DOHH2 (cell line): ENCODE measurements around the gene C1QB.

Experiments used
- H3F3A ChIP-seq: fragments of 200-600 bp; sonication (generic), shearing (Covaris generic); 2 replicates; pipeline ENCODE4 v1.6.0; 2016; ENCODE audit warnings: antibody characterized with exemption, mild to moderate bottlenecking; ENCODE audit not compliant: control insufficient read depth, insufficient read depth
- H3K27ac ChIP-seq: fragments of 200-600 bp; sonication (generic); 2 replicates; pipeline ENCODE4 v1.5.1; 2014; ENCODE audit warnings: low read depth, mild to moderate bottlenecking, low read length, moderate library complexity
- H3K27me3 ChIP-seq: fragments of 200-600 bp; sonication (generic); 2 replicates; pipeline ENCODE4 v1.6.1; 2014; ENCODE audit warnings: mild to moderate bottlenecking, low read length, mixed read lengths; ENCODE audit not compliant: control insufficient read depth
- H3K36me3 ChIP-seq: fragments of 200-600 bp; sonication (generic); 2 replicates; pipeline ENCODE4 v1.6.1; 2014; ENCODE audit warnings: mild to moderate bottlenecking, low read length, moderate library complexity, mixed read lengths; ENCODE audit not compliant: control insufficient read depth
- H3K4me1 ChIP-seq: fragments of 200-600 bp; sonication (generic); 2 replicates; pipeline ENCODE4 v1.6.1; 2014; ENCODE audit warnings: mild to moderate bottlenecking, low read length, mixed read lengths; ENCODE audit not compliant: control insufficient read depth
- H3K4me2 ChIP-seq: fragments of 200-600 bp; sonication (generic); 2 replicates; pipeline ENCODE4 v1.6.0; 2014; ENCODE audit warnings: mild to moderate bottlenecking, low read length, moderate library complexity
- H3K4me3 ChIP-seq: fragments of 200-600 bp; sonication (generic); 2 replicates; pipeline ENCODE4 v1.5.1; 2014; ENCODE audit warnings: mild to moderate bottlenecking, low read length, mixed read lengths
- H3K79me2 ChIP-seq: fragments of 200-600 bp; sonication (generic); 2 replicates; pipeline ENCODE4 v1.6.1; 2014; ENCODE audit warnings: mild to moderate bottlenecking, low read length, mixed read lengths; ENCODE audit not compliant: control insufficient read depth
- H3K9me2 ChIP-seq: fragments of 200-600 bp; sonication (generic); replicated peaks from 2 replicates; pipeline ENCODE4 v1.6.1; 2014; ENCODE audit warnings: mild to moderate bottlenecking, low read length, mixed read lengths; ENCODE audit not compliant: control insufficient read depth
- H3K9me3 ChIP-seq: fragments of 200-600 bp; sonication (generic); 2 replicates; pipeline ENCODE4 v1.6.1; 2014; ENCODE audit warnings: antibody characterized with exemption, low read length, mixed read lengths; ENCODE audit not compliant: control insufficient read depth, insufficient read depth
- H4K20me1 ChIP-seq: fragments of 200-600 bp; sonication (generic); 2 replicates; pipeline ENCODE4 v1.6.0; 2014; ENCODE audit warnings: low read depth, mild to moderate bottlenecking, antibody characterized with exemption, low read length, moderate library complexity; ENCODE audit not compliant: control insufficient read depth, insufficient read depth
- EZH2phosphoT487 ChIP-seq: fragments of 200-600 bp; sonication (generic); IDR thresholded peaks from 2 replicates; pipeline ENCODE4 v1.6.1; 2017; ENCODE audit warnings: borderline replicate concordance, mild to moderate bottlenecking, antibody characterized with exemption, low read length, moderate library complexity, mixed read lengths
- TF ChIP-seq, protein P1 (sequence below): fragments of 200-600 bp; sonication (generic); IDR thresholded peaks from one replicate; pipeline ENCODE4 v1.5.1; 2014; ENCODE audit warnings: antibody characterized with exemption, mild to moderate bottlenecking, low read depth, low read length; ENCODE audit not compliant: poor library complexity, severe bottlenecking

Gene C1QB

DNA sequence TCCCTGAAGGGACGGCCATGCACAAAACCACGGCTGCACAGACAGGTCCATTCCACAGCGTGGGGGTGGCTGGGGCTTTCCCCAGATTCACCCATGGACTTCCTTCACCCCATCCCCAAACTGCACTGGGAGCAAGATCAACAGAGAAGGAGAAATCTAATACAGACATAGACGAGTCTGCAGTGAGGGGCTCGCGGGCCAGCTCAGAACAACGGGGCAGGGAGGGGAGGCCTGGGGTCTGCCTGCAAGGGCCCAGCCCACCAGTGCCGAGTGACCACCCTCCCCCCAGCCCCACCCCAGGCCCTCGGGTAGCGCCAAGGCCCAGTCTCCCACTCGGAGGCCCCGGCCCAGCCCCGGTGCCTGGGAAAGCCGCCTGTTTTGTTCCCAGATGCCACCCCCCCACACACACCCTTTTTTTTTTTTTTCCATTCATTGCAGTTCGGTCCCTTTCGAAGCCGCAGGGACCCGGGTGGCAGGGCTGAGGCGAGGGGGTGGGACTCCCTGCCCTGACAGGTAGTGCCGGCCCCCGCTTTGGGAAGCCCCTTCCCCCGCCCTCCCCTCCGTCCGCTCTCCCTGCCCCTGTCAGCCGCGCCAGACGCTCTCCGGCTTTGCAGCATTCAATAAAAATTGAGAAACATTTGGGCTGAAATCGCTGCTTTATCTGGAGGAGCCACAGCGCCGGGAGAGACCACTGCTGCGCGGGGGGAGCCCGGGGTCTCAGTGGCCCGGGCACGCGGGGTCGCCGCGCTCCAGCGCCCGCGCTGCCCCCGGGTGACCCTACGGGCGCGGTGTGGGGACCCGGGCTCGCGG, 57.1 kb downstream of the C1QB start:
- Histone ChIP-seq H3K27ac (no peak overlapping the region), H3K36me3 (no peaks in the 10 kb centered on the region), H3K4me2 (peak overlapping the region; percentile 46; the same call in 1 of the 2 replicates), H3K27me3 (peaks cover 43% of the 10 kb centered on the region), H3K4me3 (no peak overlapping the region), H3F3A (no peaks in the 10 kb centered on the region), H3K9me3 (no peaks in the 10 kb centered on the region), H4K20me1 (no peaks in the 10 kb centered on the region), H3K79me2 (no peaks in the 10 kb centered on the region), H3K9me2 (no peaks in the 10 kb centered on the region), H3K4me1 (peaks cover 9% of the 10 kb centered on the region)
- TF ChIP-seq EZH2phosphoT487, result 0 out of 2 replicates have a peak, but pooled peaks have one; percentile 60
- TF ChIP-seq, protein P1, sequence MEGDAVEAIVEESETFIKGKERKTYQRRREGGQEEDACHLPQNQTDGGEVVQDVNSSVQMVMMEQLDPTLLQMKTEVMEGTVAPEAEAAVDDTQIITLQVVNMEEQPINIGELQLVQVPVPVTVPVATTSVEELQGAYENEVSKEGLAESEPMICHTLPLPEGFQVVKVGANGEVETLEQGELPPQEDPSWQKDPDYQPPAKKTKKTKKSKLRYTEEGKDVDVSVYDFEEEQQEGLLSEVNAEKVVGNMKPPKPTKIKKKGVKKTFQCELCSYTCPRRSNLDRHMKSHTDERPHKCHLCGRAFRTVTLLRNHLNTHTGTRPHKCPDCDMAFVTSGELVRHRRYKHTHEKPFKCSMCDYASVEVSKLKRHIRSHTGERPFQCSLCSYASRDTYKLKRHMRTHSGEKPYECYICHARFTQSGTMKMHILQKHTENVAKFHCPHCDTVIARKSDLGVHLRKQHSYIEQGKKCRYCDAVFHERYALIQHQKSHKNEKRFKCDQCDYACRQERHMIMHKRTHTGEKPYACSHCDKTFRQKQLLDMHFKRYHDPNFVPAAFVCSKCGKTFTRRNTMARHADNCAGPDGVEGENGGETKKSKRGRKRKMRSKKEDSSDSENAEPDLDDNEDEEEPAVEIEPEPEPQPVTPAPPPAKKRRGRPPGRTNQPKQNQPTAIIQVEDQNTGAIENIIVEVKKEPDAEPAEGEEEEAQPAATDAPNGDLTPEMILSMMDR, result no peak

DNA sequence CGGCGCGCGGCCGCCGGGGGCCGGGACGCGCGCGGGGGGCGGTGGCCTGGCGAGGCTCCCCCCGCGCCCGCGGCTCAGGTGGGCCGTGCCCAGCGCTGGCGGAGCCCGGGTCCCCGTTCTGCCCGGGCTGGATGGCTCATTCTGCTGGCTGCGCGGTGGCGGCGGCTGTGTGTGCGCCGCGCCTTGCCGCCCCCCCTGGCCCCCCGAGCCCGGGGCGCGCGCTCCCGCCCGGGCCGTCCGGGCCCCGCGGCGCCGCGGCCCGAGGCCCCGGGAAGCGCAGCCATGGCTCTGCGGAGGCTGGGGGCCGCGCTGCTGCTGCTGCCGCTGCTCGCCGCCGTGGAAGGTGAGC, 57.6 kb downstream of the C1QB start, which contains the start of gene EPHB2:
Gene EPHB2 (plus strand): TSS at position 139 of the 349 bp plus-strand sequence. CDS start 144 bp downstream, at position 283.
- no peaks in the 10 kb centered on the region for H3K36me3 ChIP-seq
- H3K27me3 ChIP-seq, result peaks cover 47% of the 10 kb centered on the region
- no peaks in the 10 kb centered on the region for H3K79me2 ChIP-seq
- H3K4me1 ChIP-seq, result peaks cover 9% of the 10 kb centered on the region
- TF ChIP-seq EZH2phosphoT487, result no peak
- TF ChIP-seq, protein P1, result no peak
- no peak within 1 kb of the TSS for H3K27ac ChIP-seq
- H4K20me1 ChIP-seq, result no peaks in the 10 kb centered on the region
- no peaks in the 10 kb centered on the region for H3K9me3 ChIP-seq
- no peaks in the 10 kb centered on the region for H3K9me2 ChIP-seq
- H3K4me3 ChIP-seq, result no peak within 1 kb of the TSS
- H3K4me2 ChIP-seq, result peak within 1 kb of the TSS; percentile 46; the same call in 1 of the 2 replicates
- H3F3A ChIP-seq, result no peaks in the 10 kb centered on the region

DNA sequence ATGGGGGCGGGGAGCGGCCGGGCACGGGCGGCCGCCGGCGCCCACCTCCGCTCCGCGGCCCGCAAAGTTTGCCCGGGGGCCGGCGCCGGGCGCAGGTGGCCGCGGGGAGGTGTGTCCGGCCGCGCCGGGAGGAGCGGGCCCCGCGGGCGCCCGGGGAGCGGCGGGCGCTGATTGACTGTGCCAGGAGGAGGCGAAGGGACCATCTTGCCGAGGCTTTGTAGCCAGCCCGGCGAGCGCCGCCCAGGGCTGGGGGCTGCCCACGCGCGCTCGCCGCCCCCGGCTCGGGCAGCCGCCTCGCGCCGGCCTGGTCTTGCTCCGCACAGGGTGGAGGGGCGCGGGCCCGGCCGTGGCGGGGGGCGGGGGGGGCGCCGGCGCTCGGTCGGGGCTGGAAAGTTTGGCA, 58.0 kb downstream of the C1QB start:
- H3K4me1 ChIP-seq, result peaks cover 9% of the 10 kb centered on the region
- TF ChIP-seq, protein P1, result no peak
- TF ChIP-seq EZH2phosphoT487, result no peak
- no peaks in the 10 kb centered on the region for H3K79me2 ChIP-seq
- H3K27ac ChIP-seq, result no peak overlapping the region
- H3K9me2 ChIP-seq, result no peaks in the 10 kb centered on the region
- H3K4me3 ChIP-seq, result no peak overlapping the region
- peaks cover 47% of the 10 kb centered on the region for H3K27me3 ChIP-seq
- H3F3A ChIP-seq, result no peaks in the 10 kb centered on the region
- H3K36me3 ChIP-seq, result no peaks in the 10 kb centered on the region
- no peaks in the 10 kb centered on the region for H3K9me3 ChIP-seq
- no peaks in the 10 kb centered on the region for H4K20me1 ChIP-seq
- no peak overlapping the region for H3K4me2 ChIP-seq
